Liver (tissue), 9 donors: ENCODE measurements around the gene GHR. TPM values are rescaled to one million over a fixed set of nuclear protein-coding genes. Genes with fewer than 3 reads are reported as not detected.

Source experiments
- DNase-seq: peaks from one replicate; pipeline ENCODE4 v3.0.0-alpha.2; 2017; ENCODE audit warnings: low spot score
- H3K27ac ChIP-seq, 2 donors: one replicate each; pipeline ENCODE4 v1.7.0; 2013; ENCODE audit warnings: inconsistent platforms in 2 of 2, low read length in 2 of 2, control low read depth in 1 of 2, low read depth in 1 of 2, mild to moderate bottlenecking in 1 of 2
- H3K27me3 ChIP-seq, 4 donors: one replicate each; pipeline versions ENCODE4 v1.6.1 to v1.7.0; 2013; ENCODE audit warnings: low read length in 3 of 4, inconsistent platforms in 1 of 4, mild to moderate bottlenecking in 1 of 4, moderate library complexity in 1 of 4; ENCODE audit not compliant: control insufficient read depth in 4 of 4, insufficient read depth in 4 of 4
- H3K36me3 ChIP-seq, 4 donors: one replicate each; pipeline versions ENCODE4 v1.6.1 to v1.7.0; 2013; ENCODE audit warnings: low read length in 3 of 4, mild to moderate bottlenecking in 3 of 4, low read depth in 1 of 4, moderate library complexity in 1 of 4; ENCODE audit not compliant: control insufficient read depth in 4 of 4, insufficient read depth in 3 of 4
- H3K4me1 ChIP-seq, 4 donors: one replicate each; pipeline versions ENCODE4 v1.6.1 to v1.7.0; 2013; ENCODE audit warnings: low read length in 3 of 4, mild to moderate bottlenecking in 3 of 4, moderate library complexity in 1 of 4; ENCODE audit not compliant: control insufficient read depth in 4 of 4, insufficient read depth in 4 of 4
- H3K4me3 ChIP-seq, 3 donors: one replicate each; pipeline versions ENCODE4 v1.6.1 to v1.7.0; 2013; ENCODE audit warnings: low read length in 3 of 3, control low read depth in 1 of 3, low read depth in 1 of 3, mild to moderate bottlenecking in 1 of 3
- H3K9ac ChIP-seq, 2 donors: one replicate each; pipeline ENCODE4 v1.7.0; 2013; ENCODE audit warnings: low read length in 2 of 2, mild to moderate bottlenecking in 2 of 2, moderate library complexity in 2 of 2, control low read depth in 1 of 2, low read depth in 1 of 2
- H3K9me3 ChIP-seq, 4 donors: one replicate each; pipeline versions ENCODE4 v1.6.1 to v1.7.0; 2013; ENCODE audit warnings: low read length in 3 of 4; ENCODE audit not compliant: control insufficient read depth in 4 of 4
- EGR1 ChIP-seq, 2 donors: IDR thresholded peaks; 2 replicates each; pipeline ENCODE4 v1.6.1; 2016 to 2018; ENCODE audit warnings: antibody characterized with exemption in 2 of 2, low read depth in 2 of 2
- FOXA1 ChIP-seq: IDR thresholded peaks from 2 replicates; pipeline ENCODE4 v1.6.1; 2016; ENCODE audit warnings: antibody characterized with exemption
- FOXA2 ChIP-seq: IDR thresholded peaks from 2 replicates; pipeline ENCODE4 v1.6.1; 2016; ENCODE audit warnings: antibody characterized with exemption
- GABPA ChIP-seq, 2 donors: IDR thresholded peaks in 1 of 2; conservative IDR thresholded peaks in 1 of 2; 2 replicates each; pipeline ENCODE4 v1.6.1; 2016; ENCODE audit warnings: antibody characterized with exemption in 2 of 2, mild to moderate bottlenecking in 1 of 2, moderate library complexity in 1 of 2
- HNF4A ChIP-seq, 2 donors: conservative IDR thresholded peaks; 2 replicates each; pipeline ENCODE4 v1.6.1; 2016; ENCODE audit warnings: antibody characterized with exemption in 2 of 2, mild to moderate bottlenecking in 2 of 2
- HNF4G ChIP-seq: IDR thresholded peaks from 2 replicates; pipeline ENCODE4 v1.6.1; 2016; ENCODE audit warnings: antibody characterized with exemption
- JUND ChIP-seq, 2 donors: IDR thresholded peaks; 2 replicates each; pipeline ENCODE4 v1.6.1; 2016; ENCODE audit warnings: antibody characterized with exemption in 2 of 2
- NR2F2 ChIP-seq: IDR thresholded peaks from 2 replicates; pipeline ENCODE4 v1.6.1; 2016; ENCODE audit warnings: antibody characterized with exemption
- RAD21 ChIP-seq, 2 donors: IDR thresholded peaks; 2 replicates each; pipeline ENCODE4 v1.6.1; 2016; ENCODE audit warnings: antibody characterized with exemption in 2 of 2, mild to moderate bottlenecking in 2 of 2
- RXRA ChIP-seq, 2 donors: IDR thresholded peaks; 2 replicates each; pipeline ENCODE4 v1.6.1; 2017 to 2018; ENCODE audit warnings: antibody characterized with exemption in 2 of 2, mild to moderate bottlenecking in 1 of 2
- WGBS: extraction: QIAGEN DNeasy Blood & Tissue Kit; methylation state at CpG from one replicate; pipeline ENCODE4 v1.1.7; 2013; 5-methylcytosine and 5-hydroxymethylcytosine counted together
- polyA plus RNA-seq, 2 donors: library from polyadenylated mRNA; stranded (reverse) in 1 of 2; unstranded in 1 of 2; fragments of 200-250 nt in 1 of 2; fragments of >200 nt in 1 of 2; fragmentation: Nextera tagmentation in 1 of 2; extraction: Ambion mirVana in 1 of 2; gene quantifications; one replicate each; pipeline versions ENCODE4 v1.2.1 to v1.2.3, GENCODE V29; 2013 to 2015
- total RNA-seq, 2 donors: library from RNA; depleted of rRNA; stranded (reverse); fragments of >200 nt; gene quantifications; one replicate each; pipeline ENCODE4 v1.2.3, GENCODE V29; 2014
- TF ChIP-seq, protein P1 (sequence below): fragments of 150-350 bp; IDR thresholded peaks from 2 replicates; pipeline ENCODE4 v1.5.1; 2017; ENCODE audit warnings: improper control_type of control experiment, low read depth, low read length; ENCODE audit not compliant: missing input control
- TF ChIP-seq, protein P2 (sequence below): IDR thresholded peaks from 2 replicates; pipeline ENCODE4 v1.6.1; 2016; ENCODE audit warnings: antibody characterized with exemption
- TF ChIP-seq, protein P3 (sequence below): IDR thresholded peaks from 2 replicates; pipeline ENCODE4 v1.6.1; 2016; ENCODE audit warnings: antibody characterized with exemption
- TF ChIP-seq, protein P4 (sequence below): IDR thresholded peaks from 2 replicates; pipeline ENCODE4 v1.6.1; 2016; ENCODE audit warnings: antibody characterized with exemption, mild to moderate bottlenecking
- donor health status: healthy.
- donor health status: healthy.
- donor health status: healthy.
- donor health status: healthy.
- donor health status: healthy.

GHR gene
- total and polyA plus RNA-seq, 4 donors: 6.6 to 104 (median 20.9) TPM

DNA sequence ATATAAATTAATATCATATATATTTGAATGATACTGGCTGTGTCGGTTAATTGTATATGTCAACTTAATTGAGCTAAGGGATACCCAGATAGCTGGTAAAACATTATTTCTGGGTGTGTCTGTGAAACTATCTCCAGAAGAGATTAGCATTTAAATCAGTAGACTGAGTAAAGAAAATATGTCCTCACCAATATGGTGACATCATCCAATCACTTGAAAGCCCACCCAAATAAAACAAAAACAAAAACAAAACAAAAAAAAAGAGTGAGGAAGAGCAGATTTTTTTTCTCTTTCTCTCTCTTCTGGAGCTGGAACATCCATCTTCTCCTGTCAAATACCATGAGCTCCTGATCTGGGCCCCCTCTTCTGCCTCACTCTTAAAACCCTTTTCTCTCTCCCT, 317.7 kb downstream of the GHR start:
- Histone ChIP-seq H3K27me3 (no peaks in the 10 kb centered on the region), H3K27ac (no peak overlapping the region), H3K9me3 (no peaks in the 10 kb centered on the region), H3K9ac (no peak overlapping the region), H3K36me3 (no peaks in the 10 kb centered on the region), H3K4me3 (no peak overlapping the region), H3K4me1 (no peaks in the 10 kb centered on the region)
- DNase-seq: no peak
- no peak for TF ChIP-seq EGR1 (IDR thresholded peaks at IDR 0.05; ENCODE audit: low read depth in 2 of 2)
- TF ChIP-seq, protein P1, sequence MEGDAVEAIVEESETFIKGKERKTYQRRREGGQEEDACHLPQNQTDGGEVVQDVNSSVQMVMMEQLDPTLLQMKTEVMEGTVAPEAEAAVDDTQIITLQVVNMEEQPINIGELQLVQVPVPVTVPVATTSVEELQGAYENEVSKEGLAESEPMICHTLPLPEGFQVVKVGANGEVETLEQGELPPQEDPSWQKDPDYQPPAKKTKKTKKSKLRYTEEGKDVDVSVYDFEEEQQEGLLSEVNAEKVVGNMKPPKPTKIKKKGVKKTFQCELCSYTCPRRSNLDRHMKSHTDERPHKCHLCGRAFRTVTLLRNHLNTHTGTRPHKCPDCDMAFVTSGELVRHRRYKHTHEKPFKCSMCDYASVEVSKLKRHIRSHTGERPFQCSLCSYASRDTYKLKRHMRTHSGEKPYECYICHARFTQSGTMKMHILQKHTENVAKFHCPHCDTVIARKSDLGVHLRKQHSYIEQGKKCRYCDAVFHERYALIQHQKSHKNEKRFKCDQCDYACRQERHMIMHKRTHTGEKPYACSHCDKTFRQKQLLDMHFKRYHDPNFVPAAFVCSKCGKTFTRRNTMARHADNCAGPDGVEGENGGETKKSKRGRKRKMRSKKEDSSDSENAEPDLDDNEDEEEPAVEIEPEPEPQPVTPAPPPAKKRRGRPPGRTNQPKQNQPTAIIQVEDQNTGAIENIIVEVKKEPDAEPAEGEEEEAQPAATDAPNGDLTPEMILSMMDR: no peak
- no peak for TF ChIP-seq RXRA (IDR thresholded peaks at IDR 0.05)
- no peak for TF ChIP-seq RAD21 (IDR thresholded peaks at IDR 0.05)
- TF ChIP-seq, protein P2, sequence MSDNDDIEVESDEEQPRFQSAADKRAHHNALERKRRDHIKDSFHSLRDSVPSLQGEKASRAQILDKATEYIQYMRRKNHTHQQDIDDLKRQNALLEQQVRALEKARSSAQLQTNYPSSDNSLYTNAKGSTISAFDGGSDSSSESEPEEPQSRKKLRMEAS: no peak
- 95% methylated on average over 1 of the region's 1 CpG for WGBS

DNA sequence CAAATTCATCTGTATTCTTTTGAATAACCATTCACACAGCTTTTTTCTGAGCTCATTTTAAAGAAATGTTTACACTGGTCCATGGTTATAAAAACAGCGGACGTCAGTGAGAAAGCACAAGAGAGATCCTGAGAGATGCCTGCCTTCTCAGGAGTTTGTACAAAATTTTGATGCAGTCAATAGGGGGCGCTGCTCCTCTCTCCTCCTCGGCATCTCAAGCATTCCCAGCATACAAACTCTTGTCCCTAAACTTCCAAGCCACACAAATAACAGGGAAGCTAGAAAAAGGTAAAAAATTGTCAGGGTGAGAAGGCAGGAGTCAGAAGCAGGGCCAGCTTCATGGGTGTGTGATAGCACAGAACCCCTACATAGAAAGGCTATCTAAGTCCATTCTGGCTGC, 322.2 kb downstream of the GHR start:
- no peaks in the 10 kb centered on the region for H3K4me1 ChIP-seq
- no peaks in the 10 kb centered on the region for H3K9me3 ChIP-seq
- H3K36me3 ChIP-seq: no peaks in the 10 kb centered on the region
- DNase-seq: no peak
- H3K27ac ChIP-seq: no peak overlapping the region
- no peak overlapping the region for H3K4me3 ChIP-seq
- WGBS: 22% methylated on average over 4 of the region's 4 CpGs
- no peak overlapping the region for H3K9ac ChIP-seq
- TF ChIP-seq FOXA2: no peak
- TF ChIP-seq, protein P1: no peak
- TF ChIP-seq, protein P2: no peak
- no peak for TF ChIP-seq HNF4G
- no peak for TF ChIP-seq GABPA (IDR thresholded peaks at IDR 0.05 in 1 of 2, conservative IDR thresholded peaks at IDR 0.05 in 1 of 2)
- TF ChIP-seq RXRA (IDR thresholded peaks at IDR 0.05): no peak
- TF ChIP-seq, protein P3, sequence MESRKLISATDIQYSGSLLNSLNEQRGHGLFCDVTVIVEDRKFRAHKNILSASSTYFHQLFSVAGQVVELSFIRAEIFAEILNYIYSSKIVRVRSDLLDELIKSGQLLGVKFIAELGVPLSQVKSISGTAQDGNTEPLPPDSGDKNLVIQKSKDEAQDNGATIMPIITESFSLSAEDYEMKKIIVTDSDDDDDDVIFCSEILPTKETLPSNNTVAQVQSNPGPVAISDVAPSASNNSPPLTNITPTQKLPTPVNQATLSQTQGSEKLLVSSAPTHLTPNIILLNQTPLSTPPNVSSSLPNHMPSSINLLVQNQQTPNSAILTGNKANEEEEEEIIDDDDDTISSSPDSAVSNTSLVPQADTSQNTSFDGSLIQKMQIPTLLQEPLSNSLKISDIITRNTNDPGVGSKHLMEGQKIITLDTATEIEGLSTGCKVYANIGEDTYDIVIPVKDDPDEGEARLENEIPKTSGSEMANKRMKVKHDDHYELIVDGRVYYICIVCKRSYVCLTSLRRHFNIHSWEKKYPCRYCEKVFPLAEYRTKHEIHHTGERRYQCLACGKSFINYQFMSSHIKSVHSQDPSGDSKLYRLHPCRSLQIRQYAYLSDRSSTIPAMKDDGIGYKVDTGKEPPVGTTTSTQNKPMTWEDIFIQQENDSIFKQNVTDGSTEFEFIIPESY: no peak
- no peak for TF ChIP-seq FOXA1
- no peak for TF ChIP-seq JUND (IDR thresholded peaks at IDR 0.05)
- TF ChIP-seq, protein P4, sequence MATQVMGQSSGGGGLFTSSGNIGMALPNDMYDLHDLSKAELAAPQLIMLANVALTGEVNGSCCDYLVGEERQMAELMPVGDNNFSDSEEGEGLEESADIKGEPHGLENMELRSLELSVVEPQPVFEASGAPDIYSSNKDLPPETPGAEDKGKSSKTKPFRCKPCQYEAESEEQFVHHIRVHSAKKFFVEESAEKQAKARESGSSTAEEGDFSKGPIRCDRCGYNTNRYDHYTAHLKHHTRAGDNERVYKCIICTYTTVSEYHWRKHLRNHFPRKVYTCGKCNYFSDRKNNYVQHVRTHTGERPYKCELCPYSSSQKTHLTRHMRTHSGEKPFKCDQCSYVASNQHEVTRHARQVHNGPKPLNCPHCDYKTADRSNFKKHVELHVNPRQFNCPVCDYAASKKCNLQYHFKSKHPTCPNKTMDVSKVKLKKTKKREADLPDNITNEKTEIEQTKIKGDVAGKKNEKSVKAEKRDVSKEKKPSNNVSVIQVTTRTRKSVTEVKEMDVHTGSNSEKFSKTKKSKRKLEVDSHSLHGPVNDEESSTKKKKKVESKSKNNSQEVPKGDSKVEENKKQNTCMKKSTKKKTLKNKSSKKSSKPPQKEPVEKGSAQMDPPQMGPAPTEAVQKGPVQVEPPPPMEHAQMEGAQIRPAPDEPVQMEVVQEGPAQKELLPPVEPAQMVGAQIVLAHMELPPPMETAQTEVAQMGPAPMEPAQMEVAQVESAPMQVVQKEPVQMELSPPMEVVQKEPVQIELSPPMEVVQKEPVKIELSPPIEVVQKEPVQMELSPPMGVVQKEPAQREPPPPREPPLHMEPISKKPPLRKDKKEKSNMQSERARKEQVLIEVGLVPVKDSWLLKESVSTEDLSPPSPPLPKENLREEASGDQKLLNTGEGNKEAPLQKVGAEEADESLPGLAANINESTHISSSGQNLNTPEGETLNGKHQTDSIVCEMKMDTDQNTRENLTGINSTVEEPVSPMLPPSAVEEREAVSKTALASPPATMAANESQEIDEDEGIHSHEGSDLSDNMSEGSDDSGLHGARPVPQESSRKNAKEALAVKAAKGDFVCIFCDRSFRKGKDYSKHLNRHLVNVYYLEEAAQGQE: no peak
- TF ChIP-seq NR2F2: no peak
- TF ChIP-seq HNF4A (conservative IDR thresholded peaks at IDR 0.05): no peak
- no peaks in the 10 kb centered on the region for H3K27me3 ChIP-seq
